Hepatocyte (in vitro differentiated cells): ENCODE results near the gene FGF3. TPM values are rescaled to one million over a fixed set of nuclear protein-coding genes. Genes with fewer than 3 reads are reported as not detected.

Experiments
- DNase-seq: peaks from one replicate; pipeline ENCODE4 v3.0.0-alpha.2; 2016; ENCODE audit warnings: low spot score
- H2AFZ ChIP-seq: fragments of 200-600 bp; sonication (generic); 2 replicates; pipeline ENCODE4 v1.6.0; 2016; ENCODE audit warnings: antibody characterized with exemption, mild to moderate bottlenecking
- H3K27ac ChIP-seq: fragments of 200-600 bp; sonication (generic); 2 replicates; pipeline ENCODE4 v1.5.1; 2016; ENCODE audit warnings: mild to moderate bottlenecking
- H3K27me3 ChIP-seq: fragments of 200-600 bp; sonication (generic); 2 replicates; pipeline ENCODE4 v1.6.1; 2016
- H3K36me3 ChIP-seq: fragments of 200-600 bp; sonication (generic); replicated peaks from 2 replicates; pipeline ENCODE4 v1.5.1; 2016; ENCODE audit warnings: low read depth; ENCODE audit not compliant: insufficient read depth
- H3K4me1 ChIP-seq: fragments of 200-600 bp; sonication (generic); 2 replicates; pipeline ENCODE4 v1.5.1; 2016; ENCODE audit warnings: mild to moderate bottlenecking, moderate library complexity; ENCODE audit not compliant: insufficient read depth
- H3K4me2 ChIP-seq: fragments of 200-600 bp; sonication (generic); 2 replicates; pipeline ENCODE4 v1.6.0; 2016
- H3K4me3 ChIP-seq: fragments of 200-600 bp; sonication (generic); 2 replicates; pipeline ENCODE4 v1.5.1; 2016; ENCODE audit warnings: mild to moderate bottlenecking
- H3K79me2 ChIP-seq: fragments of 200-600 bp; sonication (generic); 2 replicates; pipeline ENCODE4 v1.6.0; 2017; ENCODE audit warnings: mild to moderate bottlenecking
- H3K9me2 ChIP-seq: fragments of 200-600 bp; sonication (generic); replicated peaks from 2 replicates; pipeline ENCODE4 v1.6.0; 2017; ENCODE audit warnings: mild to moderate bottlenecking; ENCODE audit not compliant: insufficient read depth
- H3K9me3 ChIP-seq: fragments of 200-600 bp; sonication (generic); 2 replicates; pipeline ENCODE4 v1.5.1; 2016; ENCODE audit warnings: low read depth, mild to moderate bottlenecking
- H4K20me1 ChIP-seq: fragments of 200-600 bp; sonication (generic); 2 replicates; pipeline ENCODE4 v1.6.0; 2016; ENCODE audit warnings: mild to moderate bottlenecking; ENCODE audit not compliant: insufficient read depth, poor library complexity, severe bottlenecking
- EZH2 ChIP-seq: fragments of 200-600 bp; sonication (generic); IDR thresholded peaks from 2 replicates; pipeline ENCODE4 v1.6.1; 2016; ENCODE audit warnings: antibody characterized with exemption, mild to moderate bottlenecking, borderline replicate concordance
- EZH2phosphoT487 ChIP-seq: fragments of 200-600 bp; sonication (generic); IDR thresholded peaks from one replicate; pipeline ENCODE4 v1.6.1; 2018; ENCODE audit warnings: antibody characterized with exemption, mild to moderate bottlenecking, low read depth, moderate library complexity; ENCODE audit not compliant: unreplicated experiment, severe bottlenecking
- WGBS: methylation state at CpG from one replicate; pipeline ENCODE4 v1.1.6; 2016; ENCODE audit warnings: low lambda C conversion rate; ENCODE audit errors: missing lambda C conversion rate; 5-methylcytosine and 5-hydroxymethylcytosine counted together
- polyA plus RNA-seq: library from polyadenylated mRNA; unstranded; fragments of >200 nt; fragmentation: Nextera tagmentation; extraction: Ambion mirVana; gene quantifications from 2 replicates; pipeline ENCODE4 v1.2.1, GENCODE V29; 2016
- total RNA-seq: library from RNA; depleted of rRNA; stranded (reverse); fragments of >200 nt; gene quantifications from 2 replicates; pipeline ENCODE4 v1.2.3, GENCODE V29; 2014
- TF ChIP-seq, protein P1 (sequence below): fragments of 200-600 bp; sonication (generic); IDR thresholded peaks from 2 replicates; pipeline ENCODE4 v1.5.1; 2016; ENCODE audit warnings: antibody characterized with exemption, mild to moderate bottlenecking; ENCODE audit not compliant: poor library complexity

The FGF3 gene
- total and polyA plus RNA-seq, 2 experiments from 2014 or later: not detected

DNA sequence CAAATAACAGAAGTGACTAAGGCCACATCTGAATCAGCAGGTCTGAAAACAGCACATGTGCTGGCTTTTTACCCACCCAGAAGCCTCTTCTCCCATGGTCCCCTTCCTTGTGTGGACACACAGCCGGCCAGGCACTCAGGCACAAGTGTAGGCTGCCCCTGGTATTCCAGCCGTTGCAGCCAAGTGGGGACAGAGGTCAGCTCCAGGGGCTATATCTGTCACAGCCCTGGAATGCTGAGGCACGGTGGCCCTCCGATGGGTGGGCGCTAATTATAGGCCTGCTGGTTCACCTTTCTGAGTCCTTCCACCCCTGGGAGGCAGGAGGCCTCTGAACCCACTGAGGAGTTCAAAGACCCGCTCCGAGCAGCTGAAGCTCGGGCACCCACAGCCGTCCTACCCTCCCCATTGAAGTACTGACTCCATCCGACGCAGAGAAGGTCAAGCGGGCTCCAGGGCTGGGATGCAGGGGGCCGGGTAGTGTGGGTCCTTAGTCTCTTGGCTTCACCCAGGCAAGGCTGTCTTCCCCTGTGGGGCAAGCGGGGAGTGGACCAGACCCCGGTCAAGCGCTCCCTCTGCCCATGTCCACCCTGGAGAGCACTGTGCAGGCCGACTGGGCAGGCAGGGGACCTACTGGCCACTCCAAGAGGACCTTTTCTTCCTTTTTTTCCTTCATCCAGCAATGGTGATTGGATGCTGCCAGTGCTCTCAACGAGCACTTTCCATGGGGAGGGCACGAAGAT lies 14.3 kb downstream of the FGF3 start:
- H3K9me2 ChIP-seq: no peaks in the 10 kb centered on the region
- no peak overlapping the region for H3K4me2 ChIP-seq
- no peak for TF ChIP-seq EZH2
- no peak for TF ChIP-seq EZH2phosphoT487
- TF ChIP-seq, protein P1, sequence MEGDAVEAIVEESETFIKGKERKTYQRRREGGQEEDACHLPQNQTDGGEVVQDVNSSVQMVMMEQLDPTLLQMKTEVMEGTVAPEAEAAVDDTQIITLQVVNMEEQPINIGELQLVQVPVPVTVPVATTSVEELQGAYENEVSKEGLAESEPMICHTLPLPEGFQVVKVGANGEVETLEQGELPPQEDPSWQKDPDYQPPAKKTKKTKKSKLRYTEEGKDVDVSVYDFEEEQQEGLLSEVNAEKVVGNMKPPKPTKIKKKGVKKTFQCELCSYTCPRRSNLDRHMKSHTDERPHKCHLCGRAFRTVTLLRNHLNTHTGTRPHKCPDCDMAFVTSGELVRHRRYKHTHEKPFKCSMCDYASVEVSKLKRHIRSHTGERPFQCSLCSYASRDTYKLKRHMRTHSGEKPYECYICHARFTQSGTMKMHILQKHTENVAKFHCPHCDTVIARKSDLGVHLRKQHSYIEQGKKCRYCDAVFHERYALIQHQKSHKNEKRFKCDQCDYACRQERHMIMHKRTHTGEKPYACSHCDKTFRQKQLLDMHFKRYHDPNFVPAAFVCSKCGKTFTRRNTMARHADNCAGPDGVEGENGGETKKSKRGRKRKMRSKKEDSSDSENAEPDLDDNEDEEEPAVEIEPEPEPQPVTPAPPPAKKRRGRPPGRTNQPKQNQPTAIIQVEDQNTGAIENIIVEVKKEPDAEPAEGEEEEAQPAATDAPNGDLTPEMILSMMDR: no peak
- WGBS: 87% methylated on average over 19 of the region's 19 CpGs
- H3K27me3 ChIP-seq: no peaks in the 10 kb centered on the region
- no peaks in the 10 kb centered on the region for H3K79me2 ChIP-seq
- no peak for DNase-seq
- no peak overlapping the region for H3K4me3 ChIP-seq
- H3K36me3 ChIP-seq: no peaks in the 10 kb centered on the region
- H3K9me3 ChIP-seq: no peaks in the 10 kb centered on the region
- H3K4me1 ChIP-seq: no peaks in the 10 kb centered on the region
- H4K20me1 ChIP-seq: no peaks in the 10 kb centered on the region
- H2AFZ ChIP-seq: no peak overlapping the region
- H3K27ac ChIP-seq: no peak overlapping the region

DNA sequence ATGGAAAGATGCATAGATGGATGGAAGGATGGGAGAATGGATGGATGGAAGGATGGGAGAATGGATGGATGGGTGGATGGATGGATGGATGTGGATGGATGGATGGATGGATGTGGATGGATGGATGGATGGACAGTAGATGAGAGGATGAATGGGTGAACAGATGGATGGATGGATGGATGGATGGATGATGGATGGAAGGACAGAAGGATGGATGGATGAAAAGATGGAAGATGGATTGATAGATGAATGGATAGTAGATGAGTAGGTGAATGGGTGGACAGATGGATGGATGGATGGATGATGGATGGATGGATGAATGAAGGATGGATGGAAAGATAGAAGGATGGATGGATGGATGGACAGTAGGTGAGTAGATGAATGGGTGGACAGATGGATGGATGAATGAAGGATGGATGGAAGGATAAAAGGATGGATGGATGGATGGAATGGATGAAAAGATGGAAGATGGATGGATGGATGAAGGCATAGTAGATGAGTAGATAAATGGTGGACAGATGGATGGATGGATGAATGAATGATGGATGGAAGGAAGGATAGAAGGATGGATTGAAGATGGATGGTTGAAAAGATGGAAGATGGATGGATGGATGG lies 15.5 kb downstream of the FGF3 start:
- Histone ChIP-seq H3K79me2 (no peaks in the 10 kb centered on the region), H3K9me3 (no peaks in the 10 kb centered on the region), H3K27ac (no peak overlapping the region), H3K4me3 (no peak overlapping the region), H3K4me2 (no peak overlapping the region), H2AFZ (no peak overlapping the region), H3K27me3 (no peaks in the 10 kb centered on the region), H3K9me2 (no peaks in the 10 kb centered on the region), H4K20me1 (no peaks in the 10 kb centered on the region), H3K4me1 (no peaks in the 10 kb centered on the region), H3K36me3 (no peaks in the 10 kb centered on the region)
- no peak for TF ChIP-seq EZH2phosphoT487
- TF ChIP-seq EZH2: no peak
- TF ChIP-seq, protein P1: no peak
- no peak for DNase-seq

- no peaks in the 10 kb centered on the region for H3K27me3 ChIP-seq
- no peaks in the 10 kb centered on the region for H4K20me1 ChIP-seq
- H3K4me2 ChIP-seq: no peak overlapping the region
- H3K4me3 ChIP-seq: no peak overlapping the region
- no peaks in the 10 kb centered on the region for H3K9me2 ChIP-seq
- H3K79me2 ChIP-seq: no peaks in the 10 kb centered on the region
- no peak overlapping the region for H3K27ac ChIP-seq
- 91% methylated on average over 2 of the region's 2 CpGs for WGBS
- no peak for DNase-seq
- H3K9me3 ChIP-seq: no peaks in the 10 kb centered on the region
- H3K36me3 ChIP-seq: no peaks in the 10 kb centered on the region
- no peaks in the 10 kb centered on the region for H3K4me1 ChIP-seq
- TF ChIP-seq, protein P1: no peak
- TF ChIP-seq EZH2 (no peak), EZH2phosphoT487 (no peak)
- H2AFZ ChIP-seq: no peak overlapping the region
Observed at GRCh38 chr11:69803022-69803421, 16.2 kb downstream of the FGF3 start.
